Nephron progenitor cell (in vitro differentiated cells): Measurements from ENCODE around the gene PNPLA7.
A peak's percentile ranks its signal among the peaks of the same experiment; 100 is the strongest.

Source experiments
- DNase-seq: peaks from one replicate; pipeline ENCODE4 v3.0.0; 2021
- H3K27ac Mint-ChIP-seq: 2 replicates; pipeline ENCODE4 v1.8.0; 2021; ENCODE audit warnings: mild to moderate bottlenecking, moderate library complexity, mixed read lengths
- H3K27me3 Mint-ChIP-seq: 2 replicates; pipeline ENCODE4 v1.8.0; 2021; ENCODE audit warnings: mild to moderate bottlenecking, low read depth, mixed read lengths; ENCODE audit not compliant: poor library complexity
- H3K36me3 Mint-ChIP-seq: 2 replicates; pipeline ENCODE4 v1.8.0; 2021; ENCODE audit warnings: low read depth, mixed read lengths
- H3K4me1 Mint-ChIP-seq: 2 replicates; pipeline ENCODE4 v1.8.0; 2021; ENCODE audit warnings: mixed read lengths
- H3K4me3 Mint-ChIP-seq: 2 replicates; pipeline ENCODE4 v1.8.0; 2021; ENCODE audit warnings: mild to moderate bottlenecking, moderate library complexity, mixed read lengths
- H3K9me3 Mint-ChIP-seq: 2 replicates; pipeline ENCODE4 v1.8.0; 2021; ENCODE audit warnings: mild to moderate bottlenecking, moderate library complexity, mixed read lengths
- TF ChIP-seq, protein P1 (sequence below): fragments of 200-600 bp; sonication (generic); IDR thresholded peaks from 2 replicates; pipeline ENCODE4 v1.5.0; 2021; ENCODE audit warnings: antibody characterized with exemption

The PNPLA7 gene

DNA sequence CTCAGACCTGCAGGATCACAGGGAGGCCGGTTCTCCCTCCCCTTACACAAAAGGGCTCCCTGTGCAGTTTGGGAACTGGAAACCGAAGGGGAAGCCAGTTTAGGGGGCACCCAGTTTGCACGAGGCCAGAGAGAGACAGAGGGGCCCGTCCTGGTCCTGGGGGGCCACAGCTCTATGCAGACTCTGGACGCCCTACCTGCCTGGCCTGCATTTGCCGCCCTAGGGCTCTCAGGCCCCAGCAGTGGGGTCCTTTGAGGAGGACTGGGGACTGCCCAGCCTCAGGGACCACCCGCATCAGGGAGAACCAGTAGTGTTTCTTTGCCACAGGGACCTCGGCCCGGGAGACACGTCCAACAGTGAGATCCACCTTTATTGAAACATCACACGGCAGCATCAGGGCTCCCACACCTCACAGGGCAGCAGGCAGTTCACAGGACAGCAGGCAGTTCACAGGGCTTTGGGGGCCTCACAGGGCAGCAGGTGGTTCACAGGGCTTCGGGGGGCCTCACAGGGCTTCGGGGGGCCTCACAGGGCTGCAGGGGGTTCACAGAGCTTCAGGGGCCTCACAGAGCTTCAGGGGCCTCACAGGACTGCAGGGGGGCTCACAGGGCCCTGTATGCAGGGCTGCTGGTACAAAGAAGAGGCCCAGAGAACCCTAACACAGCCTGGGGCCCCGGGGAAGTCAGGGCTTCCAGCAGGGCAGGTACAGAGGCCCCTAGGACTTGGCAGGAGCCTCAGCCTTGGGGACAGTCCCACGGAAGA lies 90.4 kb downstream of the PNPLA7 start:
- no peak overlapping the region for H3K27ac Mint-ChIP-seq
- H3K9me3 Mint-ChIP-seq, result no peaks in the 10 kb centered on the region
- DNase-seq, result no peak
- H3K4me3 Mint-ChIP-seq, result no peak overlapping the region
- H3K36me3 Mint-ChIP-seq, result peaks cover 12% of the 10 kb centered on the region
- H3K27me3 Mint-ChIP-seq, result peaks cover 18% of the 10 kb centered on the region
- TF ChIP-seq, protein P1, sequence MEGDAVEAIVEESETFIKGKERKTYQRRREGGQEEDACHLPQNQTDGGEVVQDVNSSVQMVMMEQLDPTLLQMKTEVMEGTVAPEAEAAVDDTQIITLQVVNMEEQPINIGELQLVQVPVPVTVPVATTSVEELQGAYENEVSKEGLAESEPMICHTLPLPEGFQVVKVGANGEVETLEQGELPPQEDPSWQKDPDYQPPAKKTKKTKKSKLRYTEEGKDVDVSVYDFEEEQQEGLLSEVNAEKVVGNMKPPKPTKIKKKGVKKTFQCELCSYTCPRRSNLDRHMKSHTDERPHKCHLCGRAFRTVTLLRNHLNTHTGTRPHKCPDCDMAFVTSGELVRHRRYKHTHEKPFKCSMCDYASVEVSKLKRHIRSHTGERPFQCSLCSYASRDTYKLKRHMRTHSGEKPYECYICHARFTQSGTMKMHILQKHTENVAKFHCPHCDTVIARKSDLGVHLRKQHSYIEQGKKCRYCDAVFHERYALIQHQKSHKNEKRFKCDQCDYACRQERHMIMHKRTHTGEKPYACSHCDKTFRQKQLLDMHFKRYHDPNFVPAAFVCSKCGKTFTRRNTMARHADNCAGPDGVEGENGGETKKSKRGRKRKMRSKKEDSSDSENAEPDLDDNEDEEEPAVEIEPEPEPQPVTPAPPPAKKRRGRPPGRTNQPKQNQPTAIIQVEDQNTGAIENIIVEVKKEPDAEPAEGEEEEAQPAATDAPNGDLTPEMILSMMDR, result no peak
- H3K4me1 Mint-ChIP-seq, result peaks cover 14% of the 10 kb centered on the region

DNA sequence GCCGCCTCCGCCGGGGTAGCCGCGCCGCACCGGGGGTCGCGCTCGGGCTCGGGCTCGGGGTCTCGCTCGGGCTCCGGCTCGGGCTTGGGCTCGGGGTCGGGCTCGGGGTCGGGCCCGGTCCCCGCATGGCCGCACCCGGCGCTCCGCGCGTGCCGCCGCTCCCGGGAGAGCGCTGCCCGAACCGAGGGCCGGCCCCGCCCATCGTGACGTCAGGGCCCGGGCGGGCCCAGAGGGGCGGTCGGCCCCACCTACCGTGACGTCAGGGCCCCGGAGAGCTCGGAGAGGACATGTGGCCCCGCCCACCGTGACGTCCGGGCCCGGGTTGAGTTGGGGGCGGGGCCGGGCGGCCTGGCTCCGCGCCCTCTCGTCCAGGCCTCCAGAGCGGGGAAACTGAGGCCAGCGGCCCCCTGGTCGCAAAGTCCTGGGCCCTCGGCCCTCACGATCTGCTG lies 91.0 kb downstream of the PNPLA7 start, which contains the start of gene NSMF:
TSS of gene NSMF (minus strand) at position 183 of the 449 bp plus-strand sequence. CDS start 232 bp downstream, outside the sequence.
- peaks cover 12% of the 10 kb centered on the region for H3K36me3 Mint-ChIP-seq
- H3K27ac Mint-ChIP-seq, result no peak within 1 kb of the TSS
- no peak within 1 kb of the TSS for H3K4me3 Mint-ChIP-seq
- peaks cover 19% of the 10 kb centered on the region for H3K4me1 Mint-ChIP-seq
- DNase-seq, result peak; percentile 97
- TF ChIP-seq, protein P1, result no peak
- no peaks in the 10 kb centered on the region for H3K9me3 Mint-ChIP-seq
- H3K27me3 Mint-ChIP-seq, result peaks cover 16% of the 10 kb centered on the region

DNA sequence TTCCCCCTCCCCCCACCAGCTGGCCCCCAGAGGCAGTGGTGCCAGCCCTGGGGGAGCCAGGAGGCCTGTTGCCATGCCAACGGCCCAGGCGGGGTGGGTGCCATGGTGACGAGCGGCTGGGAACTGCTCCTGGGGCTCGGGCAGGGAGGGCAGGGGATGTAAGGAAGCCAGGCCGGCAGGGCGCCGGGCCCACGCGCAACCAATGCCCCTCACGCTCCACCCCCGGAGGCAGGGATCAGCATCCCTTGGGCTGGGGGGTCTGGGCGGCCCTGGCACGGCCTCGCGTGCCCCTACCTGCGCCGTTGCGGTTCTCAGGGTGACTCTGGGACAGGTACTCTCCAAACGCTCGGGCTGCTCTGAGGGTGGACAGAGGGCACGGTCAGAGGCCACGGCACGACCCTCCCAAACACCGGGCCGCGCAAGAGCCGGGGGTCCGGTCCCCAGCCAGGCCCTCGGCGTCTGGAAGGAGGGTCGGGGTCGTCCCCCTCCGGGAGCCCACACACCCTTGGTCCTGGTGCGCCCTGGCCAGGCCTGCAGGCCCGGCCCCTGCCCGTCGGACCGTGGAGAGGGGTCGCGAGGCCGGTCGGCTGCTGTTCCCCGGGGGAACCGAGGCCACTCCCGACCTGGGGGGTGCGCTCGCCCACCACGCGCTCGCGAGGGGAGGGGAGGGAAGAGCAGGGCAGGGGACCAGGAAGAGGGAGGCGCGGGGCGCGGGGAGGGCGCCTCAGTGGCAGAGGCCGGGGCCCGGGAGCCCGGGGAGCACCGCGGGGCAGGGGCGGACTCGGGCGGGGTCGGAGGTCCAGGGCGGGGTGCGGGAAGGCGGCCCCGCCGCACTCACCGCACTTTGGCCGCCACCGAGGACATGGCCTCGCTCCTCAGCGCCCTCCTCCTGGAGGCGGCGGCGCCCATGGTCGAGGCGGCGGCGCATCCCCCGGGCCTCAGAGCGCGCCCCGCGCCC lies 91.7 kb downstream of the PNPLA7 start:
- peaks cover 15% of the 10 kb centered on the region for H3K36me3 Mint-ChIP-seq
- TF ChIP-seq, protein P1, result no peak
- H3K9me3 Mint-ChIP-seq, result no peaks in the 10 kb centered on the region
- peaks cover 19% of the 10 kb centered on the region for H3K4me1 Mint-ChIP-seq
- peak; percentile 47 for DNase-seq
- H3K27ac Mint-ChIP-seq, result no peak overlapping the region
- no peak overlapping the region for H3K4me3 Mint-ChIP-seq
- peaks cover 14% of the 10 kb centered on the region for H3K27me3 Mint-ChIP-seq

DNA sequence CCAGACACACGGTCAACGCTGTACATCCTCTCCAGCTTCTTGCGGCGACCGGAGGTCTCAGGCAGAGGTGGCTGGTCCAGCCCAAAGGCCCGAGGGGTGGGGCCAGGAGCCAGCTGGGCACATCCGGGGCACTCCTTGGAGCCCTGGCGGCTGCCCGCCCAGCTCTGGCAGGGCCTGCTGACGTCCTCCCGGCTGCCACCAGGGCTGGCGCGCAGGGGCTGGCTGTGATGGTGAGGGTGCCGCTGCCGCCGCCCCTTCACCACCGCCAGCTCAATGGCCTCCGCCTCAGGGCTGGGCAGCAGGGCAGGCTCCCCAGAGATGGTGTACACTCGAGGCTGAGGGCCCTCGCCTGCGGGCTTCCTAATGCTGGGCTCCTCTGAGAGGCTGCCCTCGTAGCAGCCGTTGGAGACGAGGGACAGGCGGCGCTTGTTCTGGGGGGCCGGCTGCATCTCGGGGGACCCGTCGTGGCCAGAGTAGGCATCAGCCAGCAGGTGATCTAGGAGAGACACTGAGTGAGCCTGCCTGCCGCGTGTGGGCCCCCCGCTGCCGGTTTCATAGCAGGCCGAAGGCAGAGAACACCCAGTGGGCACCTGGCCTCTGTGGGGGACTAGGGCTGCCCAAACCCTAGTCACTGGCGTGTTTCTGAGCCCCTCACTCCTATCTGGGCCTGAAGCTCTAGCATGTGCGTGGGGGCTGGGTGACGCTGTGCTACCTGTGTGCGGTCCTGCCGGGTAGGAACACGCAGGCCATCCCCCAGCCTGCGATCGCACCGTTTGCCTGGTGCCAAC lies 92.6 kb downstream of the PNPLA7 start:
- peaks cover 16% of the 10 kb centered on the region for H3K36me3 Mint-ChIP-seq
- no peak overlapping the region for H3K27ac Mint-ChIP-seq
- peak overlapping the region; percentile 23 for H3K4me3 Mint-ChIP-seq
- TF ChIP-seq, protein P1, result no peak
- no peaks in the 10 kb centered on the region for H3K9me3 Mint-ChIP-seq
- peaks cover 11% of the 10 kb centered on the region for H3K27me3 Mint-ChIP-seq
- DNase-seq, result no peak
- H3K4me1 Mint-ChIP-seq, result peaks cover 19% of the 10 kb centered on the region

DNA sequence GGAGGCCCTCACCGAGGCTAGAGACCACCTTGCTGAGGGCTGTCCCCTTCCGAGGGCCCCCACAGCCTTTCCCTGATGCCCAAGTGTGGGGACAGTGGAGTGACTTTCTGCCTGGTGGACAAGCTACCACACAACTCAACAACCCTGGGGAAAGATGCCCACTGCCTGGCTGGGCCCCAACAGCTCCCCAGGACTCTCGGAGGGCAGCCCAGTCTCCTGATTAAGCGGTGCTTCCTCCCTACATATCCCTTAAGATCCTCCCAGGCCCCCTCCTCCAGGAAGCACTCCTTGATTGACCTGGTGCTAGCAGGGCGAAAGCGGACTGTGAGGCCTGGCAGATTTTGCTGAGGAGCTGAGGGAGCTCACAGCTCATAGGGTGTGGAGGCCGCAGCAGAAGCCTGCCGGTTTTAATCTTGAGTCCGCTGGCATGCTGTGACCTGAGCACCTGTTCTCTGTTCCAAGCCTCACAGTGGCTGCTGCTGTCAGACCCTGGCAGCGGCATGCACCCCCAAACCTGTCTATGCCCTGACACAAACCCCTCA lies 93.3 kb downstream of the PNPLA7 start:
- Mint-ChIP-seq H3K36me3 (peaks cover 16% of the 10 kb centered on the region), H3K4me3 (no peak overlapping the region), H3K9me3 (no peaks in the 10 kb centered on the region), H3K27ac (no peak overlapping the region), H3K27me3 (peaks cover 9% of the 10 kb centered on the region), H3K4me1 (peaks cover 19% of the 10 kb centered on the region)
- no peak for DNase-seq
- TF ChIP-seq, protein P1, result no peak
